Neural progenitor cell (in vitro differentiated cells): ENCODE measurements around the gene GDPD5. TPM values are rescaled to one million over a fixed set of nuclear protein-coding genes. Genes with fewer than 3 reads are reported as not detected.
A peak's percentile ranks its signal among the peaks of the same experiment; 100 is the strongest.

Source experiments
- DNase-seq: peaks from one replicate; pipeline ENCODE4 v3.0.0-alpha.2; 2016; ENCODE audit warnings: low spot score
- H2AFZ ChIP-seq: fragments of 200-600 bp; sonication (generic); replicated peaks from 2 replicates; pipeline ENCODE4 v1.6.1; 2016; ENCODE audit warnings: antibody characterized with exemption
- H3F3A ChIP-seq: fragments of 200-600 bp; sonication (generic); 2 replicates; pipeline ENCODE4 v1.6.1; 2016; ENCODE audit warnings: antibody characterized with exemption, low read depth
- H3K27ac ChIP-seq: fragments of 200-600 bp; sonication (generic); 2 replicates; pipeline ENCODE4 v1.5.1; 2016; ENCODE audit warnings: mild to moderate bottlenecking
- H3K27me3 ChIP-seq: fragments of 200-600 bp; sonication (generic); 2 replicates; pipeline ENCODE4 v1.6.1; 2016; ENCODE audit warnings: mild to moderate bottlenecking, moderate library complexity
- H3K36me3 ChIP-seq: fragments of 200-600 bp; sonication (generic); 2 replicates; pipeline ENCODE4 v1.5.1; 2016
- H3K4me1 ChIP-seq: fragments of 200-600 bp; sonication (generic); 2 replicates; pipeline ENCODE4 v1.6.1; 2016; ENCODE audit warnings: mixed run types
- H3K4me2 ChIP-seq: fragments of 200-600 bp; sonication (generic); 2 replicates; pipeline ENCODE4 v1.6.1; 2016
- H3K4me3 ChIP-seq: fragments of 200-600 bp; sonication (generic); 2 replicates; pipeline ENCODE4 v1.5.1; 2016
- H3K79me2 ChIP-seq: fragments of 200-600 bp; sonication (generic); 2 replicates; pipeline ENCODE4 v1.6.1; 2016; ENCODE audit warnings: low read depth
- H3K9ac ChIP-seq: fragments of 200-600 bp; sonication (generic); 2 replicates; pipeline ENCODE4 v1.6.1; 2016
- H3K9me3 ChIP-seq: fragments of 200-600 bp; sonication (generic); 2 replicates; pipeline ENCODE4 v1.5.1; 2016; ENCODE audit warnings: low read depth
- H4K20me1 ChIP-seq: fragments of 200-600 bp; sonication (generic); 2 replicates; pipeline ENCODE4 v1.6.1; 2016; ENCODE audit warnings: low read depth
- H3K27ac Mint-ChIP-seq: 3 replicates; pipeline ENCODE4 v1.8.0; 2021; ENCODE audit warnings: mixed read lengths
- H3K27me3 Mint-ChIP-seq: 2 replicates; pipeline ENCODE4 v1.8.0; 2022; ENCODE audit warnings: low read depth, mild to moderate bottlenecking, inconsistent platforms, moderate library complexity, mixed read lengths; ENCODE audit not compliant: insufficient read depth
- H3K36me3 Mint-ChIP-seq: 3 replicates; pipeline ENCODE4 v1.8.0; 2021; ENCODE audit warnings: mixed read lengths
- H3K4me1 Mint-ChIP-seq: 3 replicates; pipeline ENCODE4 v1.8.0; 2021; ENCODE audit warnings: mixed read lengths
- H3K4me3 Mint-ChIP-seq: 3 replicates; pipeline ENCODE4 v1.8.0; 2021; ENCODE audit warnings: mild to moderate bottlenecking, moderate library complexity, mixed read lengths
- H3K9me3 Mint-ChIP-seq: 3 replicates; pipeline ENCODE4 v1.8.0; 2020; ENCODE audit warnings: mixed read lengths
- EZH2 ChIP-seq: fragments of 200-600 bp; sonication (generic); IDR thresholded peaks from 2 replicates; pipeline ENCODE4 v1.6.1; 2017; ENCODE audit warnings: antibody characterized with exemption, mild to moderate bottlenecking, moderate library complexity
- EZH2phosphoT487 ChIP-seq: fragments of 200-600 bp; sonication (generic); IDR thresholded peaks from 2 replicates; pipeline ENCODE4 v1.6.1; 2017; ENCODE audit warnings: antibody characterized with exemption
- total RNA-seq: library from RNA; depleted of rRNA; stranded (reverse); fragments of >200 nt; gene quantifications from 2 replicates; pipeline ENCODE4 v1.2.3, GENCODE V29; 2015; ENCODE audit warnings: low replicate concordance
- TF ChIP-seq, protein P1 (sequence below): fragments of 200-600 bp; sonication (generic); IDR thresholded peaks from 2 replicates; pipeline ENCODE4 v1.5.1; 2017; ENCODE audit warnings: antibody characterized with exemption, mild to moderate bottlenecking

Gene GDPD5
- total RNA-seq, 1 donor from 2014 or later, result 11.3 TPM

DNA sequence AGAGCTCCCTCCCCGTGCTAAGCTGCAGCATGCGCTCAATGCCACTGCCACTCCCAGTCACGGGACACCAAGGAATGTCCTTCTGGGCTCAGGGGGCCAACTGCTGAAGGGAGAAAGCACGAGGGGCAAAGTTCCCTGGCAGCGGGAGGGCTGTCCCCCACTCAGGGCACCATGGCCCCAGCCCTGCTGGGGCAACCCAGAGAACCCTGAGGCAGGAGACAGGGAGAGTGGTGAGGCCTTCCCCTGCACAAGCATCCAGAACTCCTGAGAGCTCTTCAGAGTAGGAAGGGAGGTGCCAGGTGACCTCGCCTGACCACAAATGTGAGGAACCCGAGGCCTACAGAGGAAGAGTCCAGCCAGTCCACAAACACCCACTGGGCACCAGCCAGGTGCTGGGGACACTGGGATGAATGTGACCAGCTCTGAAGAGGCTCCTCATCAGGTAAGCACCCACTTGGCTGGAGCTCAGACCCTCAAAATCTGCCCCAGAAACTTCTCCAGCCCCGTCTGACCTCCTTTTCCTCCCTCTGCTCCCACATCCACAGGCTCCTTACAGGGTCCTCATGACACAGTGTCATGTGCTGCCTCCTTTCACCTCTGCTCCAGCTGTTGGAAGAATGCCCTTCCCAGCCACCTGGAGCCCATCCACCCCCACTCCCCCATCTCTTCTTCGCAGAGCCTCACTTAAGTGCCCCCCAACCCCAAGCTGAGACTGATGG lies 15.6 kb downstream of the GDPD5 start:
- H3K4me1 Mint-ChIP-seq, result peaks cover 25% of the 10 kb centered on the region
- no peaks in the 10 kb centered on the region for H3K9me3 Mint-ChIP-seq
- Histone ChIP-seq H2AFZ (no peak overlapping the region), H3K36me3 (no peaks in the 10 kb centered on the region), H3K27ac (no peak overlapping the region), H3K4me2 (no peak overlapping the region), H3K27me3 (no peaks in the 10 kb centered on the region), H3F3A (no peaks in the 10 kb centered on the region), H3K4me3 (no peak overlapping the region), H3K4me1 (peaks cover 7% of the 10 kb centered on the region), H4K20me1 (no peaks in the 10 kb centered on the region), H3K9me3 (no peaks in the 10 kb centered on the region), H3K79me2 (no peaks in the 10 kb centered on the region), H3K9ac (no peak overlapping the region)
- TF ChIP-seq EZH2phosphoT487 (no peak), EZH2 (no peak)
- TF ChIP-seq, protein P1, sequence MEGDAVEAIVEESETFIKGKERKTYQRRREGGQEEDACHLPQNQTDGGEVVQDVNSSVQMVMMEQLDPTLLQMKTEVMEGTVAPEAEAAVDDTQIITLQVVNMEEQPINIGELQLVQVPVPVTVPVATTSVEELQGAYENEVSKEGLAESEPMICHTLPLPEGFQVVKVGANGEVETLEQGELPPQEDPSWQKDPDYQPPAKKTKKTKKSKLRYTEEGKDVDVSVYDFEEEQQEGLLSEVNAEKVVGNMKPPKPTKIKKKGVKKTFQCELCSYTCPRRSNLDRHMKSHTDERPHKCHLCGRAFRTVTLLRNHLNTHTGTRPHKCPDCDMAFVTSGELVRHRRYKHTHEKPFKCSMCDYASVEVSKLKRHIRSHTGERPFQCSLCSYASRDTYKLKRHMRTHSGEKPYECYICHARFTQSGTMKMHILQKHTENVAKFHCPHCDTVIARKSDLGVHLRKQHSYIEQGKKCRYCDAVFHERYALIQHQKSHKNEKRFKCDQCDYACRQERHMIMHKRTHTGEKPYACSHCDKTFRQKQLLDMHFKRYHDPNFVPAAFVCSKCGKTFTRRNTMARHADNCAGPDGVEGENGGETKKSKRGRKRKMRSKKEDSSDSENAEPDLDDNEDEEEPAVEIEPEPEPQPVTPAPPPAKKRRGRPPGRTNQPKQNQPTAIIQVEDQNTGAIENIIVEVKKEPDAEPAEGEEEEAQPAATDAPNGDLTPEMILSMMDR, result no peak
- no peaks in the 10 kb centered on the region for H3K36me3 Mint-ChIP-seq
- DNase-seq, result no peak
- no peak overlapping the region for H3K4me3 Mint-ChIP-seq
- peaks cover 7% of the 10 kb centered on the region for H3K27me3 Mint-ChIP-seq
- H3K27ac Mint-ChIP-seq, result no peak overlapping the region

- H3K9me3 ChIP-seq, result no peaks in the 10 kb centered on the region
- DNase-seq, result no peak
- peaks cover 8% of the 10 kb centered on the region for H3K27me3 Mint-ChIP-seq
- no peak overlapping the region for H3K4me2 ChIP-seq
- no peaks in the 10 kb centered on the region for H3F3A ChIP-seq
- H3K4me1 ChIP-seq, result peaks cover 7% of the 10 kb centered on the region
- TF ChIP-seq EZH2, result no peak
- TF ChIP-seq EZH2phosphoT487, result no peak
- TF ChIP-seq, protein P1, result no peak
- H3K36me3 ChIP-seq, result no peaks in the 10 kb centered on the region
- H3K4me1 Mint-ChIP-seq, result peaks cover 23% of the 10 kb centered on the region
- no peaks in the 10 kb centered on the region for H4K20me1 ChIP-seq
- no peak overlapping the region for H3K4me3 Mint-ChIP-seq
- no peaks in the 10 kb centered on the region for H3K79me2 ChIP-seq
- H3K27ac Mint-ChIP-seq, result no peak overlapping the region
- H3K27me3 ChIP-seq, result no peaks in the 10 kb centered on the region
- H2AFZ ChIP-seq, result no peak overlapping the region
- no peak overlapping the region for H3K27ac ChIP-seq
- H3K4me3 ChIP-seq, result no peak overlapping the region
- H3K9me3 Mint-ChIP-seq, result no peaks in the 10 kb centered on the region
- H3K9ac ChIP-seq, result no peak overlapping the region
- no peaks in the 10 kb centered on the region for H3K36me3 Mint-ChIP-seq
These were observed 16.6 kb downstream of the GDPD5 start for GRCh38 chr11:75509020-75509720.

- Mint-ChIP-seq H3K4me3 (no peak overlapping the region), H3K36me3 (no peaks in the 10 kb centered on the region), H3K27ac (peak overlapping the region; percentile 21), H3K27me3 (peaks cover 7% of the 10 kb centered on the region), H3K9me3 (no peaks in the 10 kb centered on the region), H3K4me1 (peaks cover 23% of the 10 kb centered on the region)
- no peak overlapping the region for H3K4me2 ChIP-seq
- no peaks in the 10 kb centered on the region for H3K27me3 ChIP-seq
- H3K4me1 ChIP-seq, result peaks cover 7% of the 10 kb centered on the region
- H3K36me3 ChIP-seq, result no peaks in the 10 kb centered on the region
- no peak overlapping the region for H3K9ac ChIP-seq
- TF ChIP-seq EZH2, result no peak
- TF ChIP-seq, protein P1, result no peak
- no peak overlapping the region for H3K4me3 ChIP-seq
- H2AFZ ChIP-seq, result no peak overlapping the region
- no peaks in the 10 kb centered on the region for H4K20me1 ChIP-seq
- H3K79me2 ChIP-seq, result no peaks in the 10 kb centered on the region
- DNase-seq, result no peak
- H3K9me3 ChIP-seq, result no peaks in the 10 kb centered on the region
- H3F3A ChIP-seq, result no peaks in the 10 kb centered on the region
- H3K27ac ChIP-seq, result no peak overlapping the region
These were observed 17.6 kb downstream of the GDPD5 start for GRCh38 chr11:75508051-75508561.
